Spinal cord (tissue), 10 donors: ENCODE results near the gene DACT3. TPM values are rescaled to one million over a fixed set of nuclear protein-coding genes. Genes with fewer than 3 reads are reported as not detected.

ENCODE experiments used
- DNase-seq, 6 donors: peaks; one replicate each; pipeline versions ENCODE4 v3.0.0 to v3.0.0-alpha.2; 2013 to 2015; ENCODE audit warnings: low spot score in 6 of 6, low read depth in 4 of 6
- H3K27ac ChIP-seq: one replicate; pipeline ENCODE4 v1.5.1; 2013; ENCODE audit warnings: low read depth, low read length, control low read depth
- H3K27me3 ChIP-seq: one replicate; pipeline ENCODE4 v1.6.1; 2013; ENCODE audit warnings: low read length; ENCODE audit not compliant: control insufficient read depth, insufficient read depth
- H3K36me3 ChIP-seq: one replicate; pipeline ENCODE4 v1.6.1; 2013; ENCODE audit warnings: low read length; ENCODE audit not compliant: control insufficient read depth, insufficient read depth
- H3K4me1 ChIP-seq: one replicate; pipeline ENCODE4 v1.6.1; 2013; ENCODE audit warnings: low read length; ENCODE audit not compliant: control insufficient read depth, insufficient read depth
- H3K4me3 ChIP-seq: one replicate; pipeline ENCODE4 v1.5.1; 2013; ENCODE audit warnings: low read depth, low read length, control low read depth
- H3K9me3 ChIP-seq: one replicate; pipeline ENCODE4 v1.6.1; 2013; ENCODE audit warnings: low read length; ENCODE audit not compliant: control insufficient read depth, insufficient read depth
- WGBS: methylation state at CpG from one replicate; pipeline ENCODE4 v1.1.5; 2013; ENCODE audit warnings: missing lambda C conversion rate; ENCODE audit not compliant: insufficient coverage; 5-methylcytosine and 5-hydroxymethylcytosine counted together
- polyA plus RNA-seq, 2 donors: library from polyadenylated mRNA; unstranded; fragments of 120-200 nt; gene quantifications; one replicate each; pipeline ENCODE4 v1.2.1, GENCODE V29; 2013; ENCODE audit not compliant: insufficient read length in 2 of 2
- small RNA-seq: library from RNA; depleted of rRNA; stranded (forward); fragments of <200 nt; gene quantifications from one replicate; pipeline ENCODE3, GENCODE V24; 2014; ENCODE audit warnings: low replicate concordance
- total RNA-seq, 2 donors: library from RNA; depleted of rRNA in 1 of 2; stranded (reverse); fragments of 120-200 nt in 1 of 2; fragments of >200 nt in 1 of 2; gene quantifications; one replicate each; pipeline versions ENCODE4 v1.2.3 to v1.2.4, GENCODE V29; 2013 to 2014
- donor health status: healthy.

Gene DACT3
- total and polyA plus RNA-seq, 4 donors, result 12.8 to 50.8 (median 34.2) TPM

GRCh38 chr19:46602392-46603194, 58.4 kb downstream of the DACT3 start:
- Histone ChIP-seq H3K4me1 (peaks cover 60% of the 10 kb centered on the region), H3K9me3 (peaks cover 1% of the 10 kb centered on the region), H3K4me3 (peak overlapping the region; percentile 99), H3K27ac (peak overlapping the region; percentile 98), H3K36me3 (peaks cover 40% of the 10 kb centered on the region), H3K27me3 (no peaks in the 10 kb centered on the region)
- peak in 1 of 6 donors; percentile 52 for DNase-seq
- 15% methylated on average over 20 of the region's 23 CpGs for WGBS

- H3K27ac ChIP-seq, result peak within 1 kb of the TSS; percentile 99
- H3K4me1 ChIP-seq, result peaks cover 49% of the 10 kb centered on the region
- peak within 1 kb of the TSS; percentile 99 for H3K4me3 ChIP-seq
- no peaks in the 10 kb centered on the region for H3K27me3 ChIP-seq
- WGBS, result 0% methylated on average over 49 of the region's 51 CpGs
- peaks cover 1% of the 10 kb centered on the region for H3K9me3 ChIP-seq
- DNase-seq, result peak in 2 of 6 donors; percentile 58
- peaks cover 30% of the 10 kb centered on the region for H3K36me3 ChIP-seq
Measured at GRCh38 chr19:46601318-46602224, 59.4 kb downstream of the DACT3 start, which contains the start of gene CALM3. CALM3 (plus strand) TSS chr19:46601330; CDS start chr19:46601435, 105 bp downstream.

GRCh38 chr19:46600384-46601317, 60.3 kb downstream of the DACT3 start:
- peak overlapping the region; percentile 99 for H3K27ac ChIP-seq
- H3K4me3 ChIP-seq, result peak overlapping the region; percentile 99
- H3K9me3 ChIP-seq, result peaks cover 1% of the 10 kb centered on the region
- peaks cover 43% of the 10 kb centered on the region for H3K4me1 ChIP-seq
- peaks cover 21% of the 10 kb centered on the region for H3K36me3 ChIP-seq
- peak; percentile 96 to 100 (median 99) for DNase-seq
- no peaks in the 10 kb centered on the region for H3K27me3 ChIP-seq
- WGBS, result under 1% methylated on average over 93 of the region's 93 CpGs

GRCh38 chr19:46599716-46600373, 61.1 kb downstream of the DACT3 start:
- Histone ChIP-seq H3K9me3 (peaks cover 1% of the 10 kb centered on the region), H3K36me3 (peaks cover 14% of the 10 kb centered on the region), H3K4me3 (peak overlapping the region; percentile 99), H3K27me3 (no peaks in the 10 kb centered on the region), H3K27ac (peak overlapping the region; percentile 99), H3K4me1 (peaks cover 34% of the 10 kb centered on the region)
- no peak for DNase-seq
- 90% methylated on average over 2 of the region's 9 CpGs for WGBS

DNA sequence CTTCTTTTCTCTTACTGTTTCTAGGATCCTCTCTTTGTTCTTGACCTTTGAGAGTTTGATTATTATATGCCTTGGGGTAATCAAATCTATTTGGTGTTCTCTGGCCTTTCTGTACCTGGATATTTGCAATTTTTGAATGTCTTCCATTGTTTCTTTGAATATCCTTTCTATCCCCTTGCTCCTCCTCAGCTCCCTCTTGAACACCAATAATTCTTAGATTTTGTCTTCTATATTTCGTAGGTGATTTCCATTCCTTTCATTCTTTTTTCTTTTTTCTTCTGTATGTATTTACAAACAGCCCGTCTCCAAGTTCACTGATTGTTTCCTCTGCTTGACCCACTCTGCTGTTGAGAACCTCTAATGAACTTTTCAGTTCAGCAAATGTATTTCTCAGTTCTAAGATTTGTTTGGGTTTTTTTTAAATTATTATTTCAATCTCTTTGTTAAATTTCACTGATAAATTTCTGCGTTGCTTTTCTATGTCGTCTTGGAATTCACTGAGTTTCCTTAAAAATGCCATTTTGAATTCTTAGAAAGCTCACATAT, 62.5 kb downstream of the DACT3 start:
- H3K27me3 ChIP-seq, result no peaks in the 10 kb centered on the region
- whole genome bisulfite sequencing, result no CpG with 5 or more reads among the region's 4 CpGs
- H3K27ac ChIP-seq, result no peak overlapping the region
- H3K36me3 ChIP-seq, result peaks cover 6% of the 10 kb centered on the region
- no peak overlapping the region for H3K4me3 ChIP-seq
- H3K4me1 ChIP-seq, result peaks cover 20% of the 10 kb centered on the region
- DNase-seq, result no peak
- H3K9me3 ChIP-seq, result peaks cover 1% of the 10 kb centered on the region

Small RNA genes lying within 50 kb of the gene (small RNA-seq; reads per million reads assigned to genes)
- 0.08 reads per million for gene MIR320E
- gene RN7SL364P, result 1.5 reads per million, percentile 87 among the genes with 10 or more reads in this experiment

Other genes with a start within 250 kb of the DACT3 start
- 10 to 100 TPM; 16.6 to 37.9 TPM for gene CCDC8, start 247.6 kb downstream of the DACT3 start, total RNA-seq
- gene CCDC8, start 247.6 kb downstream of the DACT3 start, polyA plus RNA-seq, result 10 to 100 TPM; 13.2 to 15.2 TPM
- gene PNMA8C, start 232.2 kb downstream of the DACT3 start, total RNA-seq, result 10 to 100 TPM in 1 of 2 donors, 1 to 10 TPM in 1; 8.7 to 21.1 TPM
- gene PNMA8C, start 232.2 kb downstream of the DACT3 start, polyA plus RNA-seq, result 10 to 100 TPM; 23.7 to 31.9 TPM
- 10 to 100 TPM; 85.6 to 93.0 TPM for gene PNMA8A, start 189.6 kb downstream of the DACT3 start, total RNA-seq
- gene PNMA8A, start 189.6 kb downstream of the DACT3 start, polyA plus RNA-seq, result 100 to 1,000 TPM in 1 of 2 donors, 10 to 100 TPM in 1; 89.7 to 105 TPM
- 10 to 100 TPM; 10.6 to 17.7 TPM for gene PNMA8B, start 165.3 kb downstream of the DACT3 start, total RNA-seq
- 10 to 100 TPM; 30.2 to 31.0 TPM for gene PNMA8B, start 165.3 kb downstream of the DACT3 start, polyA plus RNA-seq
- gene CALM3, start 59.9 kb downstream of the DACT3 start, total RNA-seq, result 100 to 1,000 TPM; 219 to 329 TPM
- 1,000 to 10,000 TPM; 1,556 to 1,593 TPM for gene CALM3, start 59.9 kb downstream of the DACT3 start, polyA plus RNA-seq
- gene PTGIR, start 36.1 kb downstream of the DACT3 start, total RNA-seq, result 1 to 10 TPM in 1 of 2 donors, under 1 TPM in 1; 0.77 to 1.9 TPM
- gene PTGIR, start 36.1 kb downstream of the DACT3 start, polyA plus RNA-seq, result under 1 TPM; 0.62 to 0.65 TPM
- gene GNG8, start 25.0 kb downstream of the DACT3 start, total RNA-seq, result 1 to 10 TPM in 1 of 2 donors, not detected in 1; 1.7 TPM
- gene GNG8, start 25.0 kb downstream of the DACT3 start, polyA plus RNA-seq, result 10 to 100 TPM; 10.7 to 13.7 TPM
- 10 to 100 TPM in 1 of 2 donors, 1 to 10 TPM in 1; 8.0 to 20.1 TPM for gene PRKD2, start 55.9 kb upstream of the DACT3 start, total RNA-seq
- 10 to 100 TPM; 28.9 to 30.4 TPM for gene PRKD2, start 55.9 kb upstream of the DACT3 start, polyA plus RNA-seq
- gene FKRP, start 84.9 kb upstream of the DACT3 start, total RNA-seq, result 10 to 100 TPM; 11.4 to 17.8 TPM
- 10 to 100 TPM; 23.3 to 36.7 TPM for gene FKRP, start 84.9 kb upstream of the DACT3 start, polyA plus RNA-seq
- gene STRN4, start 85.3 kb upstream of the DACT3 start, total RNA-seq, result 10 to 100 TPM; 42.4 to 75.5 TPM
- 100 to 1,000 TPM; 121 to 155 TPM for gene STRN4, start 85.3 kb upstream of the DACT3 start, polyA plus RNA-seq
- 1 to 10 TPM; 7.1 to 9.5 TPM for gene SLC1A5, start 127.4 kb upstream of the DACT3 start, total RNA-seq
- gene SLC1A5, start 127.4 kb upstream of the DACT3 start, polyA plus RNA-seq, result 1 to 10 TPM; 6.4 to 7.4 TPM
- gene AP2S1, start 189.7 kb upstream of the DACT3 start, total RNA-seq, result 100 to 1,000 TPM in 1 of 2 donors, 10 to 100 TPM in 1; 91.3 to 141 TPM
- gene AP2S1, start 189.7 kb upstream of the DACT3 start, polyA plus RNA-seq, result 100 to 1,000 TPM; 157 to 171 TPM
- gene ARHGAP35, start 199.8 kb upstream of the DACT3 start, total RNA-seq, result 10 to 100 TPM; 47.9 to 85.0 TPM
- gene ARHGAP35, start 199.8 kb upstream of the DACT3 start, polyA plus RNA-seq, result 100 to 1,000 TPM; 101 to 121 TPM